ENCODE measurements around the gene EFCAB13.
"Not testable (repeated sequence)": the region's sequence is repeated elsewhere in the genome, so short reads cannot be mapped to it uniquely, and the experiment has no call there.

The EFCAB13 gene

GRCh38 chr17:47427985-47428384, 104.2 kb downstream of the EFCAB13 start:
- DNase-seq: no peak

GRCh38 chr17:47432240-47432639, 108.5 kb downstream of the EFCAB13 start:
- DNase-seq: not testable (repeated sequence)

DNA sequence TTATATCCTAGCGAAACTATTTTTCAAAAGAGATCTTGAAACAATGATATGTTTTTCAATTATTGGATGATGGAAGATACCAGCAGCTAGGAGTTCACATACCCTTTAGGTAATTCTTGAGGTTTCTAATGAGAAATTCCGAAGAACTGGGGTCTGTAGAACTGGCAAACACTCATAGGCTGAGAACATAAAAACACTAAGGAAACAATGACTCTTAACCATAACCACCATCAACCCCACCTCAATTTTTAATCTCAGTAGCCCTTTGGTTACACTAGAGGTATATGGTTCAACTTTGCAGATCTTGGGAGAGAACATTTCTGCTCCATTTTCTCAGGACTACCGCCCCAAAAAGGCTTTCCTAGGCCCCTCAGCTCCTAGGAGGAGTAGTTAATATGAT, 141.4 kb downstream of the EFCAB13 start:
- no peak for DNase-seq

DNA sequence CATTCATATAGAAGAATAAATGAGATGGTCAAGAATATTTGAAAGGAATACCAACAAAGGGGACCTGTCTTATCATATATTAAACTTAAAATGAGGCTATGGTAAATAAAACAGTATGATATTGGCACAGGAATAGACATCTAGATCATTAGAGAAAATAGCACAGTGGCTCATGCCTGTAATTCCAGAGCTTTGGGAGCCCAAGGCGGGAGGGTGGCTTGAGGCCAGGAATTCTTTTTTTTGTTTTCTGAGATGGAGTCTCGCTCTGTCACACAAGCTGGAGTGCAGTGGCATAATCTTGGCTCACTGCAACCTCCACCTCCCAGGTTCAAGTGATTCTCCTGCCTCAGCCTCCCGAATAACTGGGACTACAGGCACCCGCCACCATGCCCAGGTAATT, 143.2 kb downstream of the EFCAB13 start:
- not testable (repeated sequence) for DNase-seq

DNA sequence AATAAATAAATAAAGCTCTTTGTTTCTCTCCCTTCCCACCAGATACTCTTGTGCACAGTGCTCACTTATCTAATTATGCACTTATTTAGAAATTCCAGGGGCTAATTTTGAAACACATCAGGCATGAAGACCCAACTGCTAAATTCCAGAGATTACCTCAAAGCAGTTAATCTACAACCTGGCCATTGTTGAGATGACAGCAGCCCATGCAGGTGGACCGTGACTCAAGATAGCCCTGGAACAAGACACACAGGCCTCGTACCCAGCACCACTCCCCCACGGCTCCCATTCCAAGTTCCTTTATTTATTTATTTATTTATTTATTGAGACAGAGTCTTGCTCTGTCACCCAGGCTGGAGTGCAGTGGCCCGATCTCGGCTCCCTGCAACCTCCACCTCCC, 147.1 kb downstream of the EFCAB13 start:
- no peak for DNase-seq

DNA sequence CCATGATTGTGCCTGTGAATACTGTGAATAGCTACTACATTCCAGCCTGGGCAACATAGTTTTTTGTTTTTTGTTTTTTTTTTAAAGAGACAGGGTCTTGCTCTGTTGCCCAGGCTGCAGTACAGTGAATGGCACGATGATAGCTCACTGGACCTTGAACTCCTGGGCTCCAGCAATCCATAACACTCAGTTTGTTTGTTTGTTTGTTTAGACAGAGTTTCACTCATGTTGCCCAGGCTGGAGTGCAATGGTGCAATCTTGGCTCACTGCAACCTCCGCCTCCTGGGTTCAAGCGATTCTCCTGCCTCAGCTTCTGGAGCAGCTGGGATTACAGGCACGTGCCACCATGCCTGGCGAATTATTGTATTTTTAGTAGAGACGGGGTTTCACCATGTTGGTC, 148.3 kb downstream of the EFCAB13 start:
- DNase-seq: not testable (repeated sequence)

Data from activated CD8-positive, alpha-beta memory T cell treated with anti-CD3 and anti-CD28 coated beads, Interleukin-2, amount 50 U/mL, for 48 hours (primary cell).